GM19099 (cell line): Measurements from ENCODE around the gene GINM1.

Experiments
- POLR2A ChIP-seq: IDR thresholded peaks from 3 replicates; pipeline ENCODE4 v1.6.1; 2011; ENCODE audit warnings: low read depth; ENCODE audit not compliant: insufficient read length; ENCODE audit errors: extremely low read depth

The GINM1 gene

GRCh38 chr6:149566410-149567193 lies 427 bp downstream of the GINM1 start:
- TF ChIP-seq POLR2A = peak; percentile 64

GRCh38 chr6:149567194-149567586 lies 1.0 kb downstream of the GINM1 start:
- no peak for TF ChIP-seq POLR2A

- no peak for TF ChIP-seq POLR2A
Measured at GRCh38 chr6:149567945-149568585, 1.9 kb downstream of the GINM1 start.

- TF ChIP-seq POLR2A = no peak
Measured at GRCh38 chr6:149580880-149581279, 14.7 kb downstream of the GINM1 start.

- no peak for TF ChIP-seq POLR2A
Measured at GRCh38 chr6:149581349-149581748, 15.2 kb downstream of the GINM1 start.

- no peak for TF ChIP-seq POLR2A
Measured at GRCh38 chr6:149586149-149586548, 20.0 kb downstream of the GINM1 start.

- TF ChIP-seq POLR2A = no peak
Measured at GRCh38 chr6:149592983-149593382, 26.8 kb downstream of the GINM1 start.

GRCh38 chr6:149593408-149593807 lies 27.2 kb downstream of the GINM1 start:
- TF ChIP-seq POLR2A = no peak

- no peak for TF ChIP-seq POLR2A
Measured at GRCh38 chr6:149600508-149600907, 34.3 kb downstream of the GINM1 start.

GRCh38 chr6:149608381-149608982 lies 42.3 kb downstream of the GINM1 start:
- TF ChIP-seq POLR2A = no peak

- no peak for TF ChIP-seq POLR2A
Measured at GRCh38 chr6:149614337-149614736, 48.2 kb downstream of the GINM1 start.

- TF ChIP-seq POLR2A = no peak
Measured at GRCh38 chr6:149615805-149616204, 49.6 kb downstream of the GINM1 start.

GRCh38 chr6:149627672-149628071 lies 61.5 kb downstream of the GINM1 start:
- TF ChIP-seq POLR2A = no peak

GRCh38 chr6:149628875-149629510 lies 62.8 kb downstream of the GINM1 start:
- TF ChIP-seq POLR2A = no peak

- TF ChIP-seq POLR2A = no peak
Measured at GRCh38 chr6:149634315-149634714, 68.1 kb downstream of the GINM1 start.
